GM23338 (cell line): Measurements from ENCODE around the gene ATP1A4. TPM values are rescaled to one million over a fixed set of nuclear protein-coding genes. Genes with fewer than 3 reads are reported as not detected.

ENCODE experiments used
- ATAC-seq: fragments of 200-7000 bp; cut with Tn5 transposase; 3 replicates; pipeline ENCODE4 v1.9.1; 2020
- DNase-seq: peaks from one replicate; pipeline ENCODE4 v3.0.0-alpha.2; 2015; ENCODE audit warnings: low spot score
- H2AFZ ChIP-seq: fragments of 200-600 bp; sonication (generic); 2 replicates; pipeline ENCODE4 v1.8.0; 2016; ENCODE audit warnings: antibody characterized with exemption, mild to moderate bottlenecking, moderate library complexity
- H3F3A ChIP-seq: fragments of 200-600 bp; sonication (generic); replicated peaks from 2 replicates; pipeline ENCODE4 v1.8.0; 2017; ENCODE audit warnings: antibody characterized with exemption, mixed run types, low read depth
- H3K27ac ChIP-seq: fragments of 200-600 bp; sonication (generic); 2 replicates; pipeline ENCODE4 v1.6.1; 2016; ENCODE audit warnings: low read depth
- H3K27me3 ChIP-seq: fragments of 200-600 bp; sonication (generic); 2 replicates; pipeline ENCODE4 v1.8.0; 2016; ENCODE audit warnings: mild to moderate bottlenecking, mixed run types, moderate library complexity; ENCODE audit not compliant: insufficient read depth
- H3K36me3 ChIP-seq: fragments of 200-600 bp; sonication (generic); 2 replicates; pipeline ENCODE4 v1.8.0; 2016; ENCODE audit warnings: mild to moderate bottlenecking; ENCODE audit not compliant: insufficient read depth
- H3K4me1 ChIP-seq: fragments of 200-600 bp; sonication (generic); 2 replicates; pipeline ENCODE4 v1.8.0; 2016; ENCODE audit warnings: mild to moderate bottlenecking, moderate library complexity; ENCODE audit not compliant: insufficient read depth
- H3K4me2 ChIP-seq: fragments of 200-600 bp; sonication (generic); 2 replicates; pipeline ENCODE4 v1.7.1; 2017; ENCODE audit warnings: mixed run types
- H3K4me3 ChIP-seq: fragments of 200-600 bp; sonication (generic); 2 replicates; pipeline ENCODE4 v1.6.1; 2016; ENCODE audit warnings: mixed run types
- H3K79me2 ChIP-seq: fragments of 200-600 bp; sonication (generic); replicated peaks from 2 replicates; pipeline ENCODE4 v1.8.0; 2017; ENCODE audit warnings: mild to moderate bottlenecking; ENCODE audit not compliant: insufficient read depth
- H3K9me2 ChIP-seq: fragments of 200-600 bp; sonication (generic); 2 replicates; pipeline ENCODE4 v1.8.0; 2017; ENCODE audit not compliant: insufficient read depth
- H4K20me1 ChIP-seq: fragments of 200-600 bp; sonication (generic); replicated peaks from 2 replicates; pipeline ENCODE4 v1.8.0; 2017; ENCODE audit warnings: mild to moderate bottlenecking; ENCODE audit not compliant: insufficient read depth
- H3K27ac Mint-ChIP-seq: 2 replicates; pipeline ENCODE4 v1.8.0; 2020; ENCODE audit warnings: inconsistent platforms, mild to moderate bottlenecking, moderate library complexity, mixed read lengths
- H3K27me3 Mint-ChIP-seq: 3 replicates; pipeline ENCODE4 v1.8.0; 2022; ENCODE audit warnings: low read depth, mild to moderate bottlenecking, moderate library complexity, mixed read lengths, inconsistent platforms; ENCODE audit not compliant: insufficient read depth, poor library complexity
- H3K36me3 Mint-ChIP-seq: 3 replicates; pipeline ENCODE4 v1.8.0; 2021; ENCODE audit warnings: low read depth, mild to moderate bottlenecking, inconsistent platforms, moderate library complexity, mixed read lengths
- H3K4me1 Mint-ChIP-seq: 3 replicates; pipeline ENCODE4 v1.8.0; 2020; ENCODE audit warnings: mild to moderate bottlenecking, inconsistent platforms, mixed read lengths
- H3K4me3 Mint-ChIP-seq: 3 replicates; pipeline ENCODE4 v1.8.0; 2021; ENCODE audit warnings: moderate library complexity, mild to moderate bottlenecking, inconsistent platforms, mixed read lengths
- H3K9me3 Mint-ChIP-seq: 3 replicates; pipeline ENCODE4 v1.8.0; 2020; ENCODE audit warnings: moderate library complexity, mild to moderate bottlenecking, inconsistent platforms, mixed read lengths
- CREB1 ChIP-seq: fragments of 250-450 bp; sonication (Bioruptor Pico); IDR thresholded peaks from 2 replicates; pipeline ENCODE4 v1.5.0; 2020; ENCODE audit warnings: low read depth, mild to moderate bottlenecking, moderate library complexity
- ETS1 ChIP-seq: IDR thresholded peaks from 2 replicates; pipeline ENCODE4 v1.6.1; 2016; ENCODE audit warnings: antibody characterized with exemption
- EZH2 ChIP-seq: fragments of 200-600 bp; sonication (generic); IDR thresholded peaks from one replicate; pipeline ENCODE4 v1.8.0; 2017; ENCODE audit warnings: antibody characterized with exemption, mild to moderate bottlenecking, low read depth; ENCODE audit not compliant: unreplicated experiment
- EZH2phosphoT487 ChIP-seq: fragments of 200-600 bp; sonication (generic); IDR thresholded peaks from one replicate; pipeline ENCODE4 v1.8.1; 2018; ENCODE audit warnings: antibody characterized with exemption; ENCODE audit not compliant: unreplicated experiment
- JUNB ChIP-seq: IDR thresholded peaks from one replicate; pipeline ENCODE4 v1.6.1; 2016; ENCODE audit warnings: antibody characterized with exemption; ENCODE audit not compliant: unreplicated experiment
- NANOG ChIP-seq: IDR thresholded peaks from 2 replicates; pipeline ENCODE4 v1.6.1; 2016; ENCODE audit warnings: antibody characterized with exemption, borderline replicate concordance
- POLR2AphosphoS5 ChIP-seq: IDR thresholded peaks from 2 replicates; pipeline ENCODE4 v1.6.1; 2016; ENCODE audit warnings: antibody characterized with exemption, low read depth
- STAT1 ChIP-seq: IDR thresholded peaks from one replicate; pipeline ENCODE4 v1.6.1; 2016; ENCODE audit warnings: antibody characterized with exemption; ENCODE audit not compliant: unreplicated experiment
- ZNF114 ChIP-seq: fragments of 250-450 bp; sonication (Bioruptor Pico); IDR thresholded peaks from 2 replicates; pipeline ENCODE4 v1.5.0; 2020; ENCODE audit warnings: mild to moderate bottlenecking, moderate library complexity
- ZNF331 ChIP-seq: fragments of 250-450 bp; sonication (Bioruptor Pico); IDR thresholded peaks from 2 replicates; pipeline ENCODE4 v1.5.0; 2020; ENCODE audit warnings: low read depth, mild to moderate bottlenecking, moderate library complexity
- polyA plus RNA-seq: library from polyadenylated mRNA; unstranded; fragments of >200 nt; fragmentation: Nextera tagmentation; extraction: Ambion mirVana; gene quantifications from 2 replicates; pipeline ENCODE4 v1.2.1, GENCODE V29; 2016
- total RNA-seq: library from RNA; depleted of rRNA; stranded (reverse); fragments of >200 nt; shearing (Covaris generic); gene quantifications from 2 replicates; pipeline ENCODE4 v1.2.3, GENCODE V29; 2014
- TF ChIP-seq, protein P1 (sequence below): IDR thresholded peaks from one replicate; pipeline ENCODE4 v1.6.1; 2018; ENCODE audit warnings: antibody characterized with exemption; ENCODE audit not compliant: unreplicated experiment
- TF ChIP-seq, protein P2 (sequence below): fragments of 250-450 bp; sonication (Bioruptor Pico); IDR thresholded peaks from 2 replicates; pipeline ENCODE4 v1.5.0; 2020; ENCODE audit warnings: mild to moderate bottlenecking, moderate library complexity
- TF ChIP-seq, protein P3 (sequence below), 2 experiments: fragments of 200-600 bp in 1 of 2; sonication (generic) in 1 of 2; conservative IDR thresholded peaks; 2 replicates each; pipeline versions ENCODE4 v1.5.1 to v1.6.1; 2016 to 2017; ENCODE audit warnings: antibody characterized with exemption in 2 of 2, low read depth in 2 of 2, mild to moderate bottlenecking in 2 of 2, moderate library complexity in 1 of 2

The ATP1A4 gene
- total and polyA plus RNA-seq, 2 experiments from 2014 or later = 0.27 to 0.63 TPM

- H3K27ac Mint-ChIP-seq = peak overlapping the region; percentile 2; the same call in 1 of the 2 replicates
- peaks cover 4% of the 10 kb centered on the region; the same call in 1 of the 2 replicates for H3K79me2 ChIP-seq
- no peaks in the 10 kb centered on the region for H4K20me1 ChIP-seq
- H3K27ac ChIP-seq = no peak overlapping the region
- H3K9me3 Mint-ChIP-seq = no peaks in the 10 kb centered on the region
- H3K4me3 Mint-ChIP-seq = peak overlapping the region; percentile 79
- H3K9me2 ChIP-seq = no peaks in the 10 kb centered on the region
- no peaks in the 10 kb centered on the region for H3K36me3 ChIP-seq
- H3K27me3 Mint-ChIP-seq = peaks cover 13% of the 10 kb centered on the region
- H3K4me1 ChIP-seq = peaks cover 48% of the 10 kb centered on the region
- no peak overlapping the region for H2AFZ ChIP-seq
- no peaks in the 10 kb centered on the region for H3K27me3 ChIP-seq
- TF ChIP-seq ETS1 = no peak
- TF ChIP-seq POLR2AphosphoS5 = no peak
- no peak for TF ChIP-seq NANOG
- TF ChIP-seq, protein P1, sequence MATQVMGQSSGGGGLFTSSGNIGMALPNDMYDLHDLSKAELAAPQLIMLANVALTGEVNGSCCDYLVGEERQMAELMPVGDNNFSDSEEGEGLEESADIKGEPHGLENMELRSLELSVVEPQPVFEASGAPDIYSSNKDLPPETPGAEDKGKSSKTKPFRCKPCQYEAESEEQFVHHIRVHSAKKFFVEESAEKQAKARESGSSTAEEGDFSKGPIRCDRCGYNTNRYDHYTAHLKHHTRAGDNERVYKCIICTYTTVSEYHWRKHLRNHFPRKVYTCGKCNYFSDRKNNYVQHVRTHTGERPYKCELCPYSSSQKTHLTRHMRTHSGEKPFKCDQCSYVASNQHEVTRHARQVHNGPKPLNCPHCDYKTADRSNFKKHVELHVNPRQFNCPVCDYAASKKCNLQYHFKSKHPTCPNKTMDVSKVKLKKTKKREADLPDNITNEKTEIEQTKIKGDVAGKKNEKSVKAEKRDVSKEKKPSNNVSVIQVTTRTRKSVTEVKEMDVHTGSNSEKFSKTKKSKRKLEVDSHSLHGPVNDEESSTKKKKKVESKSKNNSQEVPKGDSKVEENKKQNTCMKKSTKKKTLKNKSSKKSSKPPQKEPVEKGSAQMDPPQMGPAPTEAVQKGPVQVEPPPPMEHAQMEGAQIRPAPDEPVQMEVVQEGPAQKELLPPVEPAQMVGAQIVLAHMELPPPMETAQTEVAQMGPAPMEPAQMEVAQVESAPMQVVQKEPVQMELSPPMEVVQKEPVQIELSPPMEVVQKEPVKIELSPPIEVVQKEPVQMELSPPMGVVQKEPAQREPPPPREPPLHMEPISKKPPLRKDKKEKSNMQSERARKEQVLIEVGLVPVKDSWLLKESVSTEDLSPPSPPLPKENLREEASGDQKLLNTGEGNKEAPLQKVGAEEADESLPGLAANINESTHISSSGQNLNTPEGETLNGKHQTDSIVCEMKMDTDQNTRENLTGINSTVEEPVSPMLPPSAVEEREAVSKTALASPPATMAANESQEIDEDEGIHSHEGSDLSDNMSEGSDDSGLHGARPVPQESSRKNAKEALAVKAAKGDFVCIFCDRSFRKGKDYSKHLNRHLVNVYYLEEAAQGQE = no peak
- TF ChIP-seq, protein P2, sequence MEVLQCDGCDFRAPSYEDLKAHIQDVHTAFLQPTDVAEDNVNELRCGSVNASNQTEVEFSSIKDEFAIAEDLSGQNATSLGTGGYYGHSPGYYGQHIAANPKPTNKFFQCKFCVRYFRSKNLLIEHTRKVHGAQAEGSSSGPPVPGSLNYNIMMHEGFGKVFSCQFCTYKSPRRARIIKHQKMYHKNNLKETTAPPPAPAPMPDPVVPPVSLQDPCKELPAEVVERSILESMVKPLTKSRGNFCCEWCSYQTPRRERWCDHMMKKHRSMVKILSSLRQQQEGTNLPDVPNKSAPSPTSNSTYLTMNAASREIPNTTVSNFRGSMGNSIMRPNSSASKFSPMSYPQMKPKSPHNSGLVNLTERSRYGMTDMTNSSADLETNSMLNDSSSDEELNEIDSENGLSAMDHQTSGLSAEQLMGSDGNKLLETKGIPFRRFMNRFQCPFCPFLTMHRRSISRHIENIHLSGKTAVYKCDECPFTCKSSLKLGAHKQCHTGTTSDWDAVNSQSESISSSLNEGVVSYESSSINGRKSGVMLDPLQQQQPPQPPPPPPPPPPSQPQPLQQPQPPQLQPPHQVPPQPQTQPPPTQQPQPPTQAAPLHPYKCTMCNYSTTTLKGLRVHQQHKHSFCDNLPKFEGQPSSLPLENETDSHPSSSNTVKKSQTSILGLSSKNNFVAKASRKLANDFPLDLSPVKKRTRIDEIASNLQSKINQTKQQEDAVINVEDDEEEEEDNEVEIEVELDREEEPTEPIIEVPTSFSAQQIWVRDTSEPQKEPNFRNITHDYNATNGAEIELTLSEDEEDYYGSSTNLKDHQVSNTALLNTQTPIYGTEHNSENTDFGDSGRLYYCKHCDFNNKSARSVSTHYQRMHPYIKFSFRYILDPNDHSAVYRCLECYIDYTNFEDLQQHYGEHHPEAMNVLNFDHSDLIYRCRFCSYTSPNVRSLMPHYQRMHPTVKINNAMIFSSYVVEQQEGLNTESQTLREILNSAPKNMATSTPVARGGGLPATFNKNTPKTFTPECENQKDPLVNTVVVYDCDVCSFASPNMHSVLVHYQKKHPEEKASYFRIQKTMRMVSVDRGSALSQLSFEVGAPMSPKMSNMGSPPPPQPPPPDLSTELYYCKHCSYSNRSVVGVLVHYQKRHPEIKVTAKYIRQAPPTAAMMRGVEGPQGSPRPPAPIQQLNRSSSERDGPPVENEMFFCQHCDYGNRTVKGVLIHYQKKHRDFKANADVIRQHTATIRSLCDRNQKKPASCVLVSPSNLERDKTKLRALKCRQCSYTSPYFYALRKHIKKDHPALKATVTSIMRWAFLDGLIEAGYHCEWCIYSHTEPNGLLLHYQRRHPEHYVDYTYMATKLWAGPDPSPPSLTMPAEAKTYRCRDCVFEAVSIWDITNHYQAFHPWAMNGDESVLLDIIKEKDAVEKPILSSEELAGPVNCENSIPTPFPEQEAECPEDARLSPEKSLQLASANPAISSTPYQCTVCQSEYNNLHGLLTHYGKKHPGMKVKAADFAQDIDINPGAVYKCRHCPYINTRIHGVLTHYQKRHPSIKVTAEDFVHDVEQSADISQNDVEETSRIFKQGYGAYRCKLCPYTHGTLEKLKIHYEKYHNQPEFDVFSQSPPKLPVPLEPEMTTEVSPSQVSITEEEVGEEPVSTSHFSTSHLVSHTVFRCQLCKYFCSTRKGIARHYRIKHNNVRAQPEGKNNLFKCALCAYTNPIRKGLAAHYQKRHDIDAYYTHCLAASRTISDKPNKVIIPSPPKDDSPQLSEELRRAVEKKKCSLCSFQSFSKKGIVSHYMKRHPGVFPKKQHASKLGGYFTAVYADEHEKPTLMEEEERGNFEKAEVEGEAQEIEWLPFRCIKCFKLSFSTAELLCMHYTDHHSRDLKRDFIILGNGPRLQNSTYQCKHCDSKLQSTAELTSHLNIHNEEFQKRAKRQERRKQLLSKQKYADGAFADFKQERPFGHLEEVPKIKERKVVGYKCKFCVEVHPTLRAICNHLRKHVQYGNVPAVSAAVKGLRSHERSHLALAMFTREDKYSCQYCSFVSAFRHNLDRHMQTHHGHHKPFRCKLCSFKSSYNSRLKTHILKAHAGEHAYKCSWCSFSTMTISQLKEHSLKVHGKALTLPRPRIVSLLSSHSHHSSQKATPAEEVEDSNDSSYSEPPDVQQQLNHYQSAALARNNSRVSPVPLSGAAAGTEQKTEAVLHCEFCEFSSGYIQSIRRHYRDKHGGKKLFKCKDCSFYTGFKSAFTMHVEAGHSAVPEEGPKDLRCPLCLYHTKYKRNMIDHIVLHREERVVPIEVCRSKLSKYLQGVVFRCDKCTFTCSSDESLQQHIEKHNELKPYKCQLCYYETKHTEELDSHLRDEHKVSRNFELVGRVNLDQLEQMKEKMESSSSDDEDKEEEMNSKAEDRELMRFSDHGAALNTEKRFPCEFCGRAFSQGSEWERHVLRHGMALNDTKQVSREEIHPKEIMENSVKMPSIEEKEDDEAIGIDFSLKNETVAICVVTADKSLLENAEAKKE (CRISPR knock-in tag) = no peak
- TF ChIP-seq EZH2phosphoT487 = no peak
- TF ChIP-seq ZNF114 = no peak
- no peak for TF ChIP-seq JUNB
- TF ChIP-seq STAT1 = no peak
- no peak for TF ChIP-seq EZH2
- TF ChIP-seq, protein P3, sequence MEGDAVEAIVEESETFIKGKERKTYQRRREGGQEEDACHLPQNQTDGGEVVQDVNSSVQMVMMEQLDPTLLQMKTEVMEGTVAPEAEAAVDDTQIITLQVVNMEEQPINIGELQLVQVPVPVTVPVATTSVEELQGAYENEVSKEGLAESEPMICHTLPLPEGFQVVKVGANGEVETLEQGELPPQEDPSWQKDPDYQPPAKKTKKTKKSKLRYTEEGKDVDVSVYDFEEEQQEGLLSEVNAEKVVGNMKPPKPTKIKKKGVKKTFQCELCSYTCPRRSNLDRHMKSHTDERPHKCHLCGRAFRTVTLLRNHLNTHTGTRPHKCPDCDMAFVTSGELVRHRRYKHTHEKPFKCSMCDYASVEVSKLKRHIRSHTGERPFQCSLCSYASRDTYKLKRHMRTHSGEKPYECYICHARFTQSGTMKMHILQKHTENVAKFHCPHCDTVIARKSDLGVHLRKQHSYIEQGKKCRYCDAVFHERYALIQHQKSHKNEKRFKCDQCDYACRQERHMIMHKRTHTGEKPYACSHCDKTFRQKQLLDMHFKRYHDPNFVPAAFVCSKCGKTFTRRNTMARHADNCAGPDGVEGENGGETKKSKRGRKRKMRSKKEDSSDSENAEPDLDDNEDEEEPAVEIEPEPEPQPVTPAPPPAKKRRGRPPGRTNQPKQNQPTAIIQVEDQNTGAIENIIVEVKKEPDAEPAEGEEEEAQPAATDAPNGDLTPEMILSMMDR (conservative IDR thresholded peaks at IDR 0.05; ENCODE audit: low read depth in 2 of 2) = no peak
- no peak for TF ChIP-seq ZNF331
- no peak for TF ChIP-seq CREB1
- ATAC-seq = no peak
- peak overlapping the region; percentile 53; the same call in 1 of the 2 replicates for H3K4me3 ChIP-seq
- H3K4me1 Mint-ChIP-seq = peaks cover 65% of the 10 kb centered on the region
- peaks cover 22% of the 10 kb centered on the region for H3K36me3 Mint-ChIP-seq
- no peaks in the 10 kb centered on the region for H3F3A ChIP-seq
- DNase-seq = no peak
- H3K4me2 ChIP-seq = peak overlapping the region; percentile 82
Observed at GRCh38 chr1:160117300-160117699, 34.1 kb upstream of the ATP1A4 start.
